ENCODE results near the gene TNFRSF21.

Gene TNFRSF21

GRCh38 chr6:47263268-47263667 lies 46.4 kb downstream of the TNFRSF21 start:
- TF ChIP-seq CTCF (IDR thresholded peaks at IDR 0.05): no peak

GRCh38 chr6:47262231-47262630 lies 47.5 kb downstream of the TNFRSF21 start:
- TF ChIP-seq CTCF (IDR thresholded peaks at IDR 0.05): no peak

GRCh38 chr6:47261191-47261590 lies 48.5 kb downstream of the TNFRSF21 start:
- TF ChIP-seq CTCF (IDR thresholded peaks at IDR 0.05): no peak

GRCh38 chr6:47260021-47260420 lies 49.7 kb downstream of the TNFRSF21 start:
- TF ChIP-seq CTCF (IDR thresholded peaks at IDR 0.05): no peak

GRCh38 chr6:47258724-47259347 lies 50.9 kb downstream of the TNFRSF21 start:
- no peak for TF ChIP-seq CTCF (IDR thresholded peaks at IDR 0.05)

- no peak for TF ChIP-seq CTCF (IDR thresholded peaks at IDR 0.05)
Observed at GRCh38 chr6:47256981-47257730, 52.5 kb downstream of the TNFRSF21 start.

GRCh38 chr6:47256361-47256760 lies 53.3 kb downstream of the TNFRSF21 start:
- no peak for TF ChIP-seq CTCF (IDR thresholded peaks at IDR 0.05)
